HEK293 (cell line): Measurements from ENCODE around the gene KDM6A.

ENCODE experiments used
- CTCF ChIA-PET: fragments of 350-600 bp; formaldehyde crosslinking; extraction: SDS; loops from one replicate; lab custom pipeline; 2021; ENCODE audit warnings: antibody characterized with exemption; lab: Yijun Ruan, JAX
- POLR2A ChIA-PET: fragments of 300-600 bp; formaldehyde crosslinking; extraction: SDS; loops from one replicate; lab custom pipeline; 2020; ENCODE audit warnings: antibody characterized with exemption, inconsistent platforms; lab: Yijun Ruan, JAX
- H3K27ac ChIP-seq: fragments of 200-500 bp; sonication (Bioruptor generic); 2 replicates; pipeline ENCODE4 v1.5.1; 2014; ENCODE audit warnings: low read depth, low read length, control low read depth, inconsistent platforms; ENCODE audit errors: extremely low read depth
- H3K36me3 ChIP-seq, 2 experiments: fragments of 200-500 bp in 1 of 2; sonication (Bioruptor generic) in 1 of 2; 1 replicate in 1 of 2; 2 replicates in 1 of 2; pipeline ENCODE4 v1.5.1; 2014 to 2017; ENCODE audit warnings: inconsistent platforms in 2 of 2, low read length in 2 of 2; ENCODE audit not compliant: control insufficient read depth in 2 of 2, insufficient read depth in 1 of 2
- H3K4me1 ChIP-seq: fragments of 200-500 bp; sonication (Bioruptor generic); 2 replicates; pipeline ENCODE4 v1.5.1; 2014; ENCODE audit warnings: mild to moderate bottlenecking, low read length, inconsistent platforms; ENCODE audit not compliant: control insufficient read depth, insufficient read depth
- H3K4me3 ChIP-seq: 2 replicates; pipeline ENCODE4 v1.5.1; 2011; ENCODE audit warnings: low read depth, mild to moderate bottlenecking, control low read depth, low read length, moderate library complexity
- H3K9me3 ChIP-seq: fragments of 200-500 bp; sonication (Bioruptor generic); 2 replicates; pipeline ENCODE4 v1.5.1; 2014; ENCODE audit warnings: low read depth, low read length, inconsistent platforms; ENCODE audit not compliant: control insufficient read depth, insufficient read depth
- EGR2 ChIP-seq: fragments of 450-650 bp; formaldehyde crosslinking; IDR thresholded peaks from 2 replicates; pipeline ENCODE4 v1.5.1; 2016; ENCODE audit warnings: low read depth, missing biosample characterization, missing genetic modification characterization
- KLF1 ChIP-seq: fragments of 450-650 bp; formaldehyde crosslinking; IDR thresholded peaks from 2 replicates; pipeline ENCODE4 v1.5.1; 2016; ENCODE audit warnings: missing biosample characterization, missing genetic modification characterization
- OVOL3 ChIP-seq: fragments of 450-650 bp; formaldehyde crosslinking; IDR thresholded peaks from 2 replicates; pipeline ENCODE4 v1.5.1; 2016; ENCODE audit warnings: missing biosample characterization, missing genetic modification characterization
- SCRT1 ChIP-seq: fragments of 450-650 bp; formaldehyde crosslinking; IDR thresholded peaks from 2 replicates; pipeline ENCODE4 v1.5.1; 2016; ENCODE audit warnings: missing biosample characterization, missing genetic modification characterization, borderline replicate concordance
- SCRT2 ChIP-seq: fragments of 450-650 bp; formaldehyde crosslinking; IDR thresholded peaks from 2 replicates; pipeline ENCODE4 v1.5.1; 2016; ENCODE audit warnings: missing biosample characterization, missing genetic modification characterization
- ZFP41 ChIP-seq: fragments of 450-650 bp; formaldehyde crosslinking; IDR thresholded peaks from 2 replicates; pipeline ENCODE4 v1.5.1; 2016; ENCODE audit warnings: missing biosample characterization, missing genetic modification characterization, borderline replicate concordance
- ZNF174 ChIP-seq: fragments of 450-650 bp; formaldehyde crosslinking; IDR thresholded peaks from 2 replicates; pipeline ENCODE4 v1.5.0; 2017; ENCODE audit warnings: missing biosample characterization, mild to moderate bottlenecking, missing genetic modification characterization
- ZNF202 ChIP-seq: fragments of 450-650 bp; formaldehyde crosslinking; IDR thresholded peaks from 2 replicates; pipeline ENCODE4 v1.5.1; 2016; ENCODE audit warnings: missing biosample characterization, missing genetic modification characterization, borderline replicate concordance
- ZNF221 ChIP-seq: fragments of 450-650 bp; formaldehyde crosslinking; IDR thresholded peaks from 2 replicates; pipeline ENCODE4 v1.5.1; 2017; ENCODE audit warnings: missing biosample characterization, missing genetic modification characterization, borderline replicate concordance
- ZNF223 ChIP-seq: fragments of 450-650 bp; formaldehyde crosslinking; IDR thresholded peaks from 2 replicates; pipeline ENCODE4 v1.5.1; 2016; ENCODE audit warnings: missing biosample characterization, missing genetic modification characterization
- ZNF23 ChIP-seq: fragments of 450-650 bp; formaldehyde crosslinking; IDR thresholded peaks from 2 replicates; pipeline ENCODE4 v1.5.1; 2016; ENCODE audit warnings: missing biosample characterization, missing genetic modification characterization, borderline replicate concordance
- ZNF311 ChIP-seq: fragments of 450-650 bp; formaldehyde crosslinking; IDR thresholded peaks from 2 replicates; pipeline ENCODE4 v1.5.1; 2017; ENCODE audit warnings: missing biosample characterization, missing genetic modification characterization, borderline replicate concordance
- ZNF350 ChIP-seq: fragments of 450-650 bp; formaldehyde crosslinking; IDR thresholded peaks from 2 replicates; pipeline ENCODE4 v1.5.0; 2017; ENCODE audit warnings: missing biosample characterization, mild to moderate bottlenecking, missing genetic modification characterization
- ZNF398 ChIP-seq: fragments of 450-650 bp; formaldehyde crosslinking; IDR thresholded peaks from 2 replicates; pipeline ENCODE4 v1.5.1; 2017; ENCODE audit warnings: missing biosample characterization, missing genetic modification characterization
- ZNF510 ChIP-seq: fragments of 450-650 bp; formaldehyde crosslinking; IDR thresholded peaks from 2 replicates; pipeline ENCODE4 v1.5.1; 2018; ENCODE audit warnings: mild to moderate bottlenecking, missing genetic modification characterization, missing biosample characterization; ENCODE audit not compliant: insufficient replicate concordance
- ZNF530 ChIP-seq: fragments of 450-650 bp; formaldehyde crosslinking; IDR thresholded peaks from 2 replicates; pipeline ENCODE4 v1.5.1; 2016; ENCODE audit warnings: low read depth, missing biosample characterization, missing genetic modification characterization
- ZNF555 ChIP-seq: fragments of 450-650 bp; formaldehyde crosslinking; conservative IDR thresholded peaks from 2 replicates; pipeline ENCODE4 v1.5.1; 2017; ENCODE audit warnings: missing biosample characterization, mild to moderate bottlenecking, missing genetic modification characterization, inconsistent platforms
- ZNF623 ChIP-seq: fragments of 450-650 bp; formaldehyde crosslinking; IDR thresholded peaks from 2 replicates; pipeline ENCODE4 v1.5.1; 2016; ENCODE audit warnings: missing biosample characterization, missing genetic modification characterization
- ZNF624 ChIP-seq: fragments of 450-650 bp; formaldehyde crosslinking; IDR thresholded peaks from 2 replicates; pipeline ENCODE4 v1.5.1; 2017; ENCODE audit warnings: missing biosample characterization, missing genetic modification characterization
- ZNF645 ChIP-seq: fragments of 450-650 bp; formaldehyde crosslinking; IDR thresholded peaks from 2 replicates; pipeline ENCODE4; 2016; ENCODE audit warnings: missing biosample characterization, missing genetic modification characterization
- ZNF791 ChIP-seq: fragments of 450-650 bp; formaldehyde crosslinking; IDR thresholded peaks from 2 replicates; pipeline ENCODE4 v1.5.1; 2016; ENCODE audit warnings: missing biosample characterization, missing genetic modification characterization
- ZSCAN4 ChIP-seq: fragments of 450-650 bp; formaldehyde crosslinking; IDR thresholded peaks from 2 replicates; pipeline ENCODE4 v1.5.1; 2017; ENCODE audit warnings: missing biosample characterization, missing genetic modification characterization
- TF ChIP-seq, protein P1 (sequence below): fragments of 450-650 bp; formaldehyde crosslinking; IDR thresholded peaks from 2 replicates; pipeline ENCODE4 v1.5.1; 2017; ENCODE audit warnings: missing biosample characterization, missing genetic modification characterization

KDM6A gene

GRCh38 chrX:44897539-44897938, 24.6 kb downstream of the KDM6A start:
- POLR2A ChIA-PET, result no interaction called here
- no peaks in the 10 kb centered on the region for H3K9me3 ChIP-seq
- peaks cover 0 to 3% of the 10 kb centered on the region in 2 experiments; a peak in 2 of 3 replicates for H3K36me3 ChIP-seq
- H3K27ac ChIP-seq, result no peak overlapping the region
- peaks cover 14% of the 10 kb centered on the region for H3K4me1 ChIP-seq
- TF ChIP-seq ZNF645 (tag by site-specific recombination) (no peak), SCRT2 (tag by site-specific recombination) (peak; percentile 50), SCRT1 (tag by site-specific recombination) (peak; percentile 68), ZNF174 (tag by site-specific recombination) (no peak), ZNF530 (tag by site-specific recombination) (no peak), ZNF221 (tag by site-specific recombination) (no peak), ZNF791 (no peak), ZNF624 (no peak)
- no peak overlapping the region for H3K4me3 ChIP-seq
- CTCF ChIA-PET, result interaction anchor here (0.7 kb wide), 2 partner anchors 170 to 439 kb away, joined by 4 read pairs; no protein-coding TSS in a partner anchor

GRCh38 chrX:44898411-44899221, 25.6 kb downstream of the KDM6A start:
- ChIA-PET CTCF (interaction anchor here (0.7 kb wide), 1 partner anchor 115 kb away, joined by 3 read pairs; no protein-coding TSS in a partner anchor), POLR2A (interaction anchor here (0.5 to 1.0 kb wide), 5 partner anchors 11 to 220 kb away, joined by 3 to 8 read pairs (median 3); partner anchors contain the start of gene KDM6A)
- peaks cover 14% of the 10 kb centered on the region for H3K4me1 ChIP-seq
- no peaks in the 10 kb centered on the region for H3K9me3 ChIP-seq
- H3K36me3 ChIP-seq, result peaks cover 0 to 3% of the 10 kb centered on the region in 2 experiments; a peak in 2 of 3 replicates
- H3K4me3 ChIP-seq, result no peak overlapping the region
- no peak overlapping the region for H3K27ac ChIP-seq
- TF ChIP-seq EGR2 (tag by site-specific recombination), result peak; percentile 56
- peak; percentile 62; the same call in 1 of the 2 replicates for TF ChIP-seq KLF1 (tag by site-specific recombination)
- TF ChIP-seq ZNF311 (tag by site-specific recombination), result no peak
- TF ChIP-seq, protein P1, sequence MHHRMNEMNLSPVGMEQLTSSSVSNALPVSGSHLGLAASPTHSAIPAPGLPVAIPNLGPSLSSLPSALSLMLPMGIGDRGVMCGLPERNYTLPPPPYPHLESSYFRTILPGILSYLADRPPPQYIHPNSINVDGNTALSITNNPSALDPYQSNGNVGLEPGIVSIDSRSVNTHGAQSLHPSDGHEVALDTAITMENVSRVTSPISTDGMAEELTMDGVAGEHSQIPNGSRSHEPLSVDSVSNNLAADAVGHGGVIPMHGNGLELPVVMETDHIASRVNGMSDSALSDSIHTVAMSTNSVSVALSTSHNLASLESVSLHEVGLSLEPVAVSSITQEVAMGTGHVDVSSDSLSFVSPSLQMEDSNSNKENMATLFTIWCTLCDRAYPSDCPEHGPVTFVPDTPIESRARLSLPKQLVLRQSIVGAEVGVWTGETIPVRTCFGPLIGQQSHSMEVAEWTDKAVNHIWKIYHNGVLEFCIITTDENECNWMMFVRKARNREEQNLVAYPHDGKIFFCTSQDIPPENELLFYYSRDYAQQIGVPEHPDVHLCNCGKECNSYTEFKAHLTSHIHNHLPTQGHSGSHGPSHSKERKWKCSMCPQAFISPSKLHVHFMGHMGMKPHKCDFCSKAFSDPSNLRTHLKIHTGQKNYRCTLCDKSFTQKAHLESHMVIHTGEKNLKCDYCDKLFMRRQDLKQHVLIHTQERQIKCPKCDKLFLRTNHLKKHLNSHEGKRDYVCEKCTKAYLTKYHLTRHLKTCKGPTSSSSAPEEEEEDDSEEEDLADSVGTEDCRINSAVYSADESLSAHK, result no peak
- TF ChIP-seq OVOL3, result no peak
- TF ChIP-seq ZNF555 (tag by site-specific recombination), result no peak
- no peak for TF ChIP-seq ZNF623 (tag by site-specific recombination)
- TF ChIP-seq ZNF223 (tag by site-specific recombination), result no peak
- TF ChIP-seq ZNF202, result no peak
- TF ChIP-seq ZFP41, result no peak
- no peak for TF ChIP-seq ZNF23
- peak; percentile 87 for TF ChIP-seq ZSCAN4 (tag by site-specific recombination)
- TF ChIP-seq ZNF398 (tag by site-specific recombination), result peak; percentile 33; the same call in 1 of the 2 replicates
- TF ChIP-seq ZNF350 (tag by site-specific recombination), result no peak
- TF ChIP-seq ZNF510 (tag by site-specific recombination), result no peak
